ENCODE data around the gene PCID2. TPM values are rescaled to one million over a fixed set of nuclear protein-coding genes. Genes with fewer than 3 reads are reported as not detected.

PCID2 gene
- total RNA-seq, 1 experiment from 2014 or later: 114 TPM

- Histone ChIP-seq H3K27me3 (ENCODE audit: low read length) (no peaks in the 10 kb centered on the region), H3K9ac (ENCODE audit: low read length) (no peak overlapping the region), H3K9me2 (replicated peaks; ENCODE audit: insufficient read depth, low read length) (no peaks in the 10 kb centered on the region), H3K4me1 (ENCODE audit: low read length) (no peaks in the 10 kb centered on the region), H4K20me1 (ENCODE audit: insufficient read depth, low read depth, low read length) (0 out of 2 replicates have a peak, but pooled peaks cover 12% of the 10 kb centered on the region), H3K27ac (ENCODE audit: low read length) (no peak overlapping the region), H3K9me3 (ENCODE audit: low read length) (no peaks in the 10 kb centered on the region), H3K79me2 (ENCODE audit: low read length) (peaks cover 22% of the 10 kb centered on the region), H2AFZ (ENCODE audit: low read length) (no peak overlapping the region), H3K36me3 (ENCODE audit: insufficient read depth, low read length) (peaks cover 61% of the 10 kb centered on the region), H3K4me3 (ENCODE audit: low read length) (no peak overlapping the region), H3K4me2 (ENCODE audit: low read depth, low read length, poor library complexity, severe bottlenecking) (no peak overlapping the region)
- DNase-seq: no peak
Measured at GRCh38 chr13:113187883-113188665, 20.4 kb downstream of the PCID2 start.

DNA sequence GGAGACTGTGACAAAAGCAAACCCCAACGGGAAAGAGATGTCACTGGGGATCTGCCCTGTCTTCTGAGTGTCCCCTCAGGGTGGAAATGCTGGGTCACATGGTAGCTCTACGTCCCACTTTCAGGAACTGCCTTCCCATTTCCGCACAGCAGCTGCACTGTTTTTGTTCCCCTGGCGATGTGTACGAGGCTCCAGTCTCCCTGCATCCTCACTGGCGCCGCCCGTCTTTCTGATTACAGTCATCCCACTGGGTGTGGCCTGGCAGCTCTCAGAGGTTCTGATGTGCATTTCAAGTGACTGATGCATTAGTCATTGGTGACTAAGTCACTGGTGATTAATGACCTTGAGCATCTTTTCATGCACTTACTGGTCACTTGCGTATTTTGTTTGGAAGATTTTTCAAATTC is 21.2 kb downstream of the PCID2 start:
- Histone ChIP-seq H3K27ac (ENCODE audit: low read length) (no peak overlapping the region), H3K36me3 (ENCODE audit: insufficient read depth, low read length) (peaks cover 58% of the 10 kb centered on the region), H3K4me1 (ENCODE audit: low read length) (no peaks in the 10 kb centered on the region), H2AFZ (ENCODE audit: low read length) (no peak overlapping the region), H3K9me2 (replicated peaks; ENCODE audit: insufficient read depth, low read length) (no peaks in the 10 kb centered on the region), H3K4me3 (ENCODE audit: low read length) (no peak overlapping the region), H3K4me2 (ENCODE audit: low read depth, low read length, poor library complexity, severe bottlenecking) (no peak overlapping the region), H3K79me2 (ENCODE audit: low read length) (peaks cover 22% of the 10 kb centered on the region), H3K27me3 (ENCODE audit: low read length) (no peaks in the 10 kb centered on the region), H4K20me1 (ENCODE audit: insufficient read depth, low read depth, low read length) (0 out of 2 replicates have a peak, but pooled peaks cover 12% of the 10 kb centered on the region), H3K9ac (ENCODE audit: low read length) (no peak overlapping the region), H3K9me3 (ENCODE audit: low read length) (no peaks in the 10 kb centered on the region)
- DNase-seq: no peak

GRCh38 chr13:113186061-113186900 is 22.2 kb downstream of the PCID2 start:
- Histone ChIP-seq H3K27ac (ENCODE audit: low read length) (no peak overlapping the region), H3K27me3 (ENCODE audit: low read length) (no peaks in the 10 kb centered on the region), H3K79me2 (ENCODE audit: low read length) (peaks cover 25% of the 10 kb centered on the region), H3K9me3 (ENCODE audit: low read length) (no peaks in the 10 kb centered on the region), H3K4me1 (ENCODE audit: low read length) (no peaks in the 10 kb centered on the region), H3K4me3 (ENCODE audit: low read length) (no peak overlapping the region), H3K4me2 (ENCODE audit: low read depth, low read length, poor library complexity, severe bottlenecking) (no peak overlapping the region), H3K9ac (ENCODE audit: low read length) (no peak overlapping the region), H3K9me2 (replicated peaks; ENCODE audit: insufficient read depth, low read length) (no peaks in the 10 kb centered on the region), H2AFZ (ENCODE audit: low read length) (no peak overlapping the region), H3K36me3 (ENCODE audit: insufficient read depth, low read length) (peaks cover 65% of the 10 kb centered on the region), H4K20me1 (ENCODE audit: insufficient read depth, low read depth, low read length) (0 out of 2 replicates have a peak, but pooled peaks cover 12% of the 10 kb centered on the region)
- DNase-seq: no peak

- Histone ChIP-seq H3K9me3 (ENCODE audit: low read length) (no peaks in the 10 kb centered on the region), H2AFZ (ENCODE audit: low read length) (no peak overlapping the region), H3K9me2 (replicated peaks; ENCODE audit: insufficient read depth, low read length) (no peaks in the 10 kb centered on the region), H3K9ac (ENCODE audit: low read length) (no peak overlapping the region), H3K4me1 (ENCODE audit: low read length) (no peaks in the 10 kb centered on the region), H3K4me2 (ENCODE audit: low read depth, low read length, poor library complexity, severe bottlenecking) (no peak overlapping the region), H3K36me3 (ENCODE audit: insufficient read depth, low read length) (peaks cover 71% of the 10 kb centered on the region), H3K27me3 (ENCODE audit: low read length) (no peaks in the 10 kb centered on the region), H3K4me3 (ENCODE audit: low read length) (no peak overlapping the region), H3K79me2 (ENCODE audit: low read length) (peaks cover 25% of the 10 kb centered on the region), H3K27ac (ENCODE audit: low read length) (no peak overlapping the region), H4K20me1 (ENCODE audit: insufficient read depth, low read depth, low read length) (0 out of 2 replicates have a peak, but pooled peaks cover 12% of the 10 kb centered on the region)
- DNase-seq: no peak
Measured at GRCh38 chr13:113184568-113185440, 23.7 kb downstream of the PCID2 start.

GRCh38 chr13:113183450-113184129 is 24.9 kb downstream of the PCID2 start:
- Histone ChIP-seq H3K4me2 (ENCODE audit: low read depth, low read length, poor library complexity, severe bottlenecking) (no peak overlapping the region), H4K20me1 (ENCODE audit: insufficient read depth, low read depth, low read length) (0 out of 2 replicates have a peak, but pooled peaks cover 12% of the 10 kb centered on the region), H2AFZ (ENCODE audit: low read length) (no peak overlapping the region), H3K36me3 (ENCODE audit: insufficient read depth, low read length) (peaks cover 71% of the 10 kb centered on the region; the same call in 1 of the 2 replicates), H3K9ac (ENCODE audit: low read length) (no peak overlapping the region), H3K79me2 (ENCODE audit: low read length) (peaks cover 22% of the 10 kb centered on the region), H3K4me3 (ENCODE audit: low read length) (no peak overlapping the region), H3K27ac (ENCODE audit: low read length) (no peak overlapping the region), H3K9me3 (ENCODE audit: low read length) (no peaks in the 10 kb centered on the region), H3K9me2 (replicated peaks; ENCODE audit: insufficient read depth, low read length) (no peaks in the 10 kb centered on the region), H3K27me3 (ENCODE audit: low read length) (no peaks in the 10 kb centered on the region), H3K4me1 (ENCODE audit: low read length) (no peaks in the 10 kb centered on the region)
- DNase-seq: no peak

GRCh38 chr13:113182046-113182445 is 26.4 kb downstream of the PCID2 start:
- Histone ChIP-seq H3K27ac (ENCODE audit: low read length) (no peak overlapping the region), H3K4me2 (ENCODE audit: low read depth, low read length, poor library complexity, severe bottlenecking) (no peak overlapping the region), H2AFZ (ENCODE audit: low read length) (no peak overlapping the region), H3K36me3 (ENCODE audit: insufficient read depth, low read length) (peaks cover 65% of the 10 kb centered on the region; the same call in 1 of the 2 replicates), H3K4me3 (ENCODE audit: low read length) (no peak overlapping the region), H3K4me1 (ENCODE audit: low read length) (no peaks in the 10 kb centered on the region), H4K20me1 (ENCODE audit: insufficient read depth, low read depth, low read length) (0 out of 2 replicates have a peak, but pooled peaks cover 5% of the 10 kb centered on the region), H3K9ac (ENCODE audit: low read length) (no peak overlapping the region), H3K9me2 (replicated peaks; ENCODE audit: insufficient read depth, low read length) (no peaks in the 10 kb centered on the region), H3K27me3 (ENCODE audit: low read length) (no peaks in the 10 kb centered on the region), H3K9me3 (ENCODE audit: low read length) (no peaks in the 10 kb centered on the region), H3K79me2 (ENCODE audit: low read length) (peaks cover 9% of the 10 kb centered on the region)
- DNase-seq: no peak

DNA sequence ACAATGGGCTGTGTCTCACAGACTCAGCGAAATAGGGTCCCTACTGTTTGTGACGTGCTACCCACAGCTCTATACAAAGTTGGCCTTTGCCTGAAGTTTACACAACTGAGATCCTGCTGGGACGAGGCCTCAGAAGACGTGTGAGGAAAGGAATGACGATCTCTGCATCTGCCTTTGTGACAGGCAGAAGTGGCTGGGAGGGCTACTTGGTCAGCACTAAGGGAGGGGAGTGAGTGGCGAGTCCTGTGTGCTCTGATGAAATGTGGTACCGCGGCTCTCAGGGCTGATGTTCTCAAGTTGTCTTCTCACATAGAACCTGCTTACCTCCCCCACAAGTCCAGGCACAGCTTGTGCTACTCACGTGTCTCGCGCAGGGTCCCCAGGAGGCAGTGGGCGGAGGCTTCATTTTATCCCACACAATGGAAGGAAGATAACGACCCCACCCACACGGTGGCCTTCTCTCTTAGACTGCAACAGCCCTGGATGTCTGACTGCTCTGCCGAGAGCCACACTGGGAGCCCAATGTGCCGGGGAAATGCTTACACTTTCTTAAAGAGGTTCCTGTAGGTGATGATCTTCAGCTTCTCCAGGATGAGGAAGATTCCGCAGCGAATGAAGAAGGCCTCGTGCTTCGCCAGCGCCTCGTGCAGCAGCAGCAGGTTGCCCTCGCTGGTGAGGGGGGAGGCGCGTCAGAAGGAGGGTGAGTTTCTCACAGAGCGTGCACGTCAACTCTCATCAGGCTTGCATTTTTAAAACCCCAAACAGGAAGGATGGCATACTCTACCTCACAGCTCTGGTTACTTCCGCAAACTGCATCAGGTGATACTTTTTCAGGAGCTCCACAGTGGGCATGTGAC is 28.9 kb downstream of the PCID2 start:
- Histone ChIP-seq H3K9me3 (ENCODE audit: low read length) (no peaks in the 10 kb centered on the region), H3K27me3 (ENCODE audit: low read length) (no peaks in the 10 kb centered on the region), H3K9me2 (replicated peaks; ENCODE audit: insufficient read depth, low read length) (no peaks in the 10 kb centered on the region), H4K20me1 (ENCODE audit: insufficient read depth, low read depth, low read length) (no peaks in the 10 kb centered on the region), H3K27ac (ENCODE audit: low read length) (no peak overlapping the region), H2AFZ (ENCODE audit: low read length) (no peak overlapping the region), H3K4me3 (ENCODE audit: low read length) (no peak overlapping the region), H3K4me2 (ENCODE audit: low read depth, low read length, poor library complexity, severe bottlenecking) (no peak overlapping the region), H3K79me2 (ENCODE audit: low read length) (0 out of 2 replicates have a peak, but pooled peaks cover 3% of the 10 kb centered on the region), H3K36me3 (ENCODE audit: insufficient read depth, low read length) (peaks cover 67% of the 10 kb centered on the region), H3K9ac (ENCODE audit: low read length) (no peak overlapping the region), H3K4me1 (ENCODE audit: low read length) (no peaks in the 10 kb centered on the region)
- DNase-seq: no peak
